SK-N-SH (cell line): ENCODE measurements around the gene ILK. TPM values are rescaled to one million over a fixed set of nuclear protein-coding genes. Genes with fewer than 3 reads are reported as not detected.

ENCODE experiments used
- CTCF ChIA-PET: fragments of 300-600, 350-600 bp; formaldehyde crosslinking; extraction: SDS; loops from one replicate; lab custom pipeline; 2021; lab: Yijun Ruan, JAX
- POLR2A ChIA-PET: fragments of 350-600 bp; sonication (Branson Sonifier 250); formaldehyde crosslinking; extraction: SDS; loops from one replicate; lab custom pipeline; 2020; ENCODE audit warnings: antibody characterized with exemption, inconsistent platforms; lab: Yijun Ruan, JAX
- DNase-seq: peaks from one replicate; pipeline ENCODE4 v3.0.0; 2012
- H2AFZ ChIP-seq: fragments of 200-600 bp; sonication (generic); 2 replicates; pipeline ENCODE4 v1.8.1; 2016; ENCODE audit warnings: antibody characterized with exemption, mild to moderate bottlenecking, low read depth
- H3F3A ChIP-seq: fragments of 200-600 bp; sonication (generic); replicated peaks from 2 replicates; pipeline ENCODE3; 2016; ENCODE audit warnings: antibody characterized with exemption, mild to moderate bottlenecking; ENCODE audit not compliant: insufficient read depth
- H3K27ac ChIP-seq, 2 experiments: fragments of 200-500 bp in 1 of 2; fragments of 200-600 bp in 1 of 2; sonication (Bioruptor generic) in 1 of 2; sonication (generic), shearing (Covaris generic) in 1 of 2; 2 replicates each; pipeline versions ENCODE4 v1.5.1 to v1.6.1; 2014 to 2016; ENCODE audit warnings: low read depth in 2 of 2, inconsistent platforms in 1 of 2, low read length in 1 of 2, mild to moderate bottlenecking in 1 of 2, mixed read lengths in 1 of 2
- H3K27me3 ChIP-seq: fragments of 200-600 bp; sonication (generic), shearing (Covaris generic); 2 replicates; pipeline ENCODE4 v1.6.1; 2016; ENCODE audit warnings: mixed run types; ENCODE audit not compliant: insufficient read depth
- H3K36me3 ChIP-seq, 2 experiments: fragments of 200-500 bp in 1 of 2; fragments of 200-600 bp in 1 of 2; sonication (Bioruptor generic) in 1 of 2; sonication (generic) in 1 of 2; replicated peaks in 1 of 2; 2 replicates each; pipeline versions ENCODE3 to v1.5.1; 2014 to 2016; ENCODE audit warnings: low read length in 1 of 2, mild to moderate bottlenecking in 1 of 2; ENCODE audit not compliant: insufficient read depth in 2 of 2, control insufficient read depth in 1 of 2
- H3K4me1 ChIP-seq, 2 experiments: fragments of 200-500 bp in 1 of 2; fragments of 200-600 bp in 1 of 2; sonication (Bioruptor generic) in 1 of 2; sonication (generic), shearing (Covaris generic) in 1 of 2; 2 replicates each; pipeline versions ENCODE4 v1.5.1 to v1.6.1; 2014 to 2016; ENCODE audit warnings: low read depth in 1 of 2, low read length in 1 of 2, mixed run types in 1 of 2; ENCODE audit not compliant: insufficient read depth in 2 of 2, control insufficient read depth in 1 of 2
- H3K4me2 ChIP-seq: fragments of 200-600 bp; sonication (generic), shearing (Covaris generic); 2 replicates; pipeline ENCODE4 v1.6.1; 2017; ENCODE audit warnings: mixed run types
- H3K4me3 ChIP-seq, 2 experiments: fragments of 200-500 bp in 1 of 2; fragments of 200-600 bp in 1 of 2; sonication (Bioruptor generic) in 1 of 2; sonication (generic), shearing (Covaris generic) in 1 of 2; 2 replicates each; pipeline versions ENCODE4 v1.5.1 to v1.8.1; 2014 to 2016; ENCODE audit warnings: low read depth in 2 of 2, inconsistent platforms in 1 of 2, low read length in 1 of 2, mild to moderate bottlenecking in 1 of 2, mixed read lengths in 1 of 2, moderate library complexity in 1 of 2
- H3K79me2 ChIP-seq: fragments of 200-600 bp; sonication (generic); 2 replicates; pipeline ENCODE4 v1.8.1; 2017; ENCODE audit warnings: mild to moderate bottlenecking; ENCODE audit not compliant: insufficient read depth
- H3K9ac ChIP-seq: fragments of 200-600 bp; sonication (generic); 2 replicates; pipeline ENCODE4 v1.6.1; 2017; ENCODE audit warnings: mixed run types
- H3K9me2 ChIP-seq: fragments of 200-600 bp; sonication (generic); 2 replicates; pipeline ENCODE4 v1.6.1; 2017; ENCODE audit warnings: mixed run types
- H3K9me3 ChIP-seq: fragments of 200-600 bp; sonication (generic); 2 replicates; pipeline ENCODE4 v1.6.1; 2017; ENCODE audit warnings: mixed run types, mild to moderate bottlenecking, moderate library complexity
- H4K20me1 ChIP-seq: fragments of 200-600 bp; sonication (generic); 2 replicates; pipeline ENCODE4 v1.6.1; 2017; ENCODE audit warnings: mild to moderate bottlenecking, mixed run types; ENCODE audit not compliant: insufficient read depth
- CHD2 ChIP-seq: fragments of 150-350 bp; IDR thresholded peaks from 2 replicates; pipeline ENCODE4 v1.6.1; 2018; ENCODE audit warnings: low read length; ENCODE audit not compliant: partially characterized antibody
- FOSL2 ChIP-seq: IDR thresholded peaks from 2 replicates; pipeline ENCODE4 v1.4.0; 2012; ENCODE audit warnings: low read depth, mild to moderate bottlenecking, moderate library complexity, borderline replicate concordance
- FOXM1 ChIP-seq: IDR thresholded peaks from 2 replicates; pipeline ENCODE4 v1.4.0; 2012; ENCODE audit warnings: low read depth, mild to moderate bottlenecking
- IRF3 ChIP-seq: fragments of 150-350 bp; IDR thresholded peaks from 2 replicates; pipeline ENCODE4 v1.6.1; 2016; ENCODE audit warnings: mild to moderate bottlenecking, low read depth, low read length
- JUND ChIP-seq: IDR thresholded peaks from 2 replicates; pipeline ENCODE4 v1.4.0; 2012
- MXI1 ChIP-seq: IDR thresholded peaks from 2 replicates; pipeline ENCODE4 v1.6.1; 2012; ENCODE audit warnings: mild to moderate bottlenecking, low read depth, low read length, improper control_type of control experiment
- POLR2AphosphoS5 ChIP-seq: IDR thresholded peaks from 2 replicates; pipeline ENCODE4 v1.6.1; 2012; ENCODE audit warnings: low read depth, low read length
- RAD21 ChIP-seq: IDR thresholded peaks from 2 replicates; pipeline ENCODE4 v1.6.1; 2012; ENCODE audit warnings: mild to moderate bottlenecking, low read length
- REST ChIP-seq: IDR thresholded peaks from 2 replicates; pipeline ENCODE4 v1.6.1; 2012; ENCODE audit warnings: mild to moderate bottlenecking, low read depth, low read length, moderate library complexity
- RXRA ChIP-seq: IDR thresholded peaks from 2 replicates; pipeline ENCODE4 v1.4.0; 2012; ENCODE audit warnings: low read depth, mild to moderate bottlenecking, borderline replicate concordance
- SIN3A ChIP-seq: IDR thresholded peaks from 2 replicates; pipeline ENCODE4 v1.6.1; 2012; ENCODE audit warnings: low read depth, mild to moderate bottlenecking, low read length, moderate library complexity, borderline replicate concordance
- SMC3 ChIP-seq: IDR thresholded peaks from 2 replicates; pipeline ENCODE4 v1.6.1; 2012; ENCODE audit warnings: low read depth, low read length, improper control_type of control experiment
- TEAD4 ChIP-seq: IDR thresholded peaks from 2 replicates; pipeline ENCODE4 v1.4.0; 2012; ENCODE audit warnings: mild to moderate bottlenecking, borderline replicate concordance; ENCODE audit not compliant: insufficient read depth
- USF1 ChIP-seq: IDR thresholded peaks from 2 replicates; pipeline ENCODE4 v1.4.0; 2012; ENCODE audit warnings: low read depth, borderline replicate concordance
- USF2 ChIP-seq: fragments of 150-350 bp; IDR thresholded peaks from 2 replicates; pipeline ENCODE4 v1.6.1; 2017; ENCODE audit warnings: antibody characterized with exemption, low read length, low read depth, borderline replicate concordance
- ZBTB33 ChIP-seq: IDR thresholded peaks from 2 replicates; pipeline ENCODE4 v1.4.0; 2012; ENCODE audit warnings: low read depth, borderline replicate concordance
- WGBS: methylation state at CpG from one replicate; pipeline ENCODE4 v1.1.6; 2017; ENCODE audit warnings: low lambda C conversion rate; 5-methylcytosine and 5-hydroxymethylcytosine counted together
- polyA plus RNA-seq, 3 experiments: library from polyadenylated mRNA; depleted of rRNA; stranded (reverse); fragments of >200 nt; gene quantifications; 2 replicates each; pipeline ENCODE4 v1.2.3, GENCODE V29; 2012

Gene ILK
- polyA plus RNA-seq, 1 of the 3 experiments (the other 2 are of a cell fraction): 241 TPM

- Histone ChIP-seq H3K4me2 (no peak overlapping the region), H3K9ac (no peak overlapping the region), H3K27ac (no peak overlapping the region; a peak in 1 of 4 replicates), H3K9me2 (no peaks in the 10 kb centered on the region), H3K4me1 (peaks cover 0 to 20% of the 10 kb centered on the region in 2 experiments; a peak in 1 of 4 replicates), H2AFZ (no peak overlapping the region), H3K9me3 (no peaks in the 10 kb centered on the region), H4K20me1 (no peaks in the 10 kb centered on the region), H3K79me2 (no peaks in the 10 kb centered on the region), H3F3A (no peaks in the 10 kb centered on the region), H3K4me3 (no peak overlapping the region), H3K27me3 (no peaks in the 10 kb centered on the region), H3K36me3 (no peaks in the 10 kb centered on the region)
- ChIA-PET CTCF (interaction anchor here (0.8 to 1.9 kb wide), 7 partner anchors 9 to 107 kb away, joined by 3 to 7 read pairs (median 3); partner anchors contain the start of gene MRPL17), POLR2A (interaction anchor here (0.6 kb wide), 1 partner anchor 111 kb away, joined by 3 read pairs; no protein-coding TSS in a partner anchor)
- no peak for DNase-seq
- TF ChIP-seq RAD21 (0 out of 2 replicates have a peak, but pooled peaks have one; percentile 5), JUND (no peak), ZBTB33 (no peak)
- WGBS: 53% methylated on average over 4 of the region's 4 CpGs
These were observed 34.9 kb downstream of the ILK start for GRCh38 chr11:6638429-6638828.

GRCh38 chr11:6640036-6640984 is 36.7 kb downstream of the ILK start:
- ChIA-PET POLR2A (no interaction called here), CTCF (interaction anchor here (1.0 to 1.2 kb wide), 4 partner anchors 21 to 195 kb away, joined by 3 read pairs; partner anchors contain the start of gene TPP1)
- H3K4me1 ChIP-seq: peaks cover 0 to 20% of the 10 kb centered on the region in 2 experiments; a peak in 1 of 4 replicates
- H3K36me3 ChIP-seq: no peaks in the 10 kb centered on the region
- H3K9me3 ChIP-seq: no peaks in the 10 kb centered on the region
- DNase-seq: no peak
- H3K9me2 ChIP-seq: no peaks in the 10 kb centered on the region
- H3K4me3 ChIP-seq: no peak overlapping the region
- H4K20me1 ChIP-seq: no peaks in the 10 kb centered on the region
- H3F3A ChIP-seq: no peaks in the 10 kb centered on the region
- WGBS: 81% methylated on average over 15 of the region's 36 CpGs
- H2AFZ ChIP-seq: no peak overlapping the region
- no peak overlapping the region for H3K4me2 ChIP-seq
- H3K79me2 ChIP-seq: no peaks in the 10 kb centered on the region
- H3K27ac ChIP-seq: no peak overlapping the region
- H3K27me3 ChIP-seq: no peaks in the 10 kb centered on the region
- H3K9ac ChIP-seq: no peak overlapping the region
- no peak for TF ChIP-seq TEAD4
- TF ChIP-seq CHD2: no peak
- TF ChIP-seq FOSL2: no peak
- TF ChIP-seq FOXM1: no peak
- TF ChIP-seq MXI1: no peak
- no peak for TF ChIP-seq IRF3
- TF ChIP-seq SMC3: no peak
- TF ChIP-seq USF1: no peak
- TF ChIP-seq USF2: no peak
- no peak for TF ChIP-seq RXRA
- TF ChIP-seq REST: no peak
- no peak for TF ChIP-seq SIN3A
- no peak for TF ChIP-seq POLR2AphosphoS5
- TF ChIP-seq JUND: no peak
